ENCODE data around the gene HNF4A.

Gene HNF4A

DNA sequence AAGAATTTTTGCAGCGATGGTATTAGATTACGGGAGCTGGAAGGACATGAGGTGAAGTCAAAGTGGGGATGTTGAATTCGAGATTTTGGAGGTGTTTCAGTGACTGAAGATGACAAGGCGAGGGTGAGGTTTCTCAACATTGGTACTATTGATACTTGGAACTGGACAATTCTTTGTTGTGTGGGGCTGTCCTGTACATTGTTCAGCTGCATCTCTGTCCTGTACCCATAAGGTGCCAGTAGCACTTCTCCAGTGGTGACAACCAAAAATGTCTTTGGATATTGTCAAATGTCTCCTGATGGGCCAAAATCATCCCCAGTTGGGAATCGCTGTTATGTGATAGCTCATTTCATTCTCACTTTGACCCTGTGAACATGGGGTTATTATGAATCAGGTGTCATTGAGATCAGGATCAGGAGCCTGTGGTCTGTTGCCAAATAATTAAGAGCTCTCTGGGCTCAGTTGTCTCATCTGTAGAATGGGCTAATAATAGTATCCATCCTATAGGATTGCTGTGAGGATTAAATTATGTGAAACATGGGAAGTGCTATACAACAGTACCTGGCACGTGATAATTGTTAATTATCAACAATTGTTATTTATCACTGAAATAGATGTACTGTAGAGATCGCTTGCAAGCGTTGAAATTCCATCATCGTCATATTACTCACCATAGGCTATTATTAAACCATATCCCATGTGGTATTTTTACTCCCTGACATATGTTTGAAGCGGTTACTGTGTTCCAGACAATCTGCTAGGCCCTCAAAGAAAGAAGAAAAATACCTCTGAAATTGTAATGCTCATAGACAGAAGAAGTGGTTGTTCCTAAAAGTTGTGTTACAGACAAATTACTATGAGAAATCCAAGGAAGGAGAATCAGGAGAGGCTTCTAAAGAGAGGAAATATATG, 71.6 kb downstream of the HNF4A start:
- no peak for DNase-seq

DNA sequence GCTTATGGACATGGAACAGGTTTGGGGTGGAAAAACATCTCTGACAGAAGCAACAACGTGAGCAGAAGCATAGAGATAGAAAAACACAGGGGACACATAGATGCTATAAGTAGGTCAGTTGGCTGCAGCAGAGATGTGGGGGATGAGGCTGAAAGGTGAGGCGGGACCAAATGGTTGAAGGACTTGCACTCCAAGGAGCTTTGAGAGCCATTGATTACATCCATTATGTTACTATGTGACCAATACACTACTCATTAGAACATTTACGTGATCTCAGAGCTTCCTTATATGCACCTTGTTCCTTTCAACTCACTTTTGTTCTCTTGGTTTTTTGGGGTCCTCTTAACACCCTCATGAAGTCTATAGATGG, 72.3 kb downstream of the HNF4A start:
- DNase-seq, result no peak

DNA sequence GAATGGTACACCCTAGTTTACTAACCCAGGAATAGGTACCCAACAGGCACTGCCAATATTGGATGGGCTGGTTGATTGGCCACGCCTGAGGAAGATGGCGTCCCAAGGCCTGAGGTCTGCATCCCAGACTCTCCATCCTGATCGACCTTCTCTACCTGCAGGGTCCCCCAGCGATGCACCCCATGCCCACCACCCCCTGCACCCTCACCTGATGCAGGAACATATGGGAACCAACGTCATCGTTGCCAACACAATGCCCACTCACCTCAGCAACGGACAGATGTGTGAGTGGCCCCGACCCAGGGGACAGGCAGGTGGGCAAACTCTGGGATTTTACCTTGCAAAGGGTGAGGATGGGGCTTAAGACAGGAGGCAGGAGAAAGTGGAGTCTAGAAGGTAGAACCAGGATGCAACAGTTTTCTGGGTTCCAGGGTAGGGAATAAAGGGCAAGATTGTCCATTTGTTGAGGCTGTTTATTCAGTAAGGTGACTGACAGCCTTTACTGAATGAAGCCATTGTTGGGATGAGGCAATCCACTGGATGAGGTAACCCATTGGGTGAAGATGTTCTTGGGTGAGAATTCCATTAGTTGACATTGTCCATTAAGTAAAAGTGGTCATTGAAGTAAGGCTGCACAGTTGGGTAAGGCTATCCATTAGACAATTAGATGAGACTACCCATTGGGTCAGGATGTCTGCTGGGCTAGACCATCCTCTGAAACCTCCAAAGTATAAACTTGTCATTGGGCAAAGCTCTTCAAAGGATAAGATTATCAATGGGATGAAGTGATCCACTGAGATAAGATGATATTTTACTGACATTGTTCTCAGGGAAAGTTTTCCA, 72.9 kb downstream of the HNF4A start:
- no peak for DNase-seq

DNA sequence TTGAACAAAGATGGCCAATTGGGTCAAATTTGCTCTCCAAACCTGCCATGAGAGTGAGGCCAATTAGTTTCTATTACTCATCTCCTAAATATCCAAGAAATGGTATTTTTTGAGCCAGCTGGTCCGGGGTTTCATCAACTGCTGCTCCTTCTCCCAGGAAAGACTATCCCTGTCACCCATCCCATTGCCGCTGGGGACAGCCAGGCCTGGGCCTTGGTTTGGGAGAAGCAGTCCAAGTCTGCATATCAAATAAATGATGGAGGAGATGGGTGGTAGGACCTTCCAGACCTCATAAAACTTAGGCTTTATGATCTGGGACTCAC, 73.5 kb downstream of the HNF4A start:
- no peak for DNase-seq

DNA sequence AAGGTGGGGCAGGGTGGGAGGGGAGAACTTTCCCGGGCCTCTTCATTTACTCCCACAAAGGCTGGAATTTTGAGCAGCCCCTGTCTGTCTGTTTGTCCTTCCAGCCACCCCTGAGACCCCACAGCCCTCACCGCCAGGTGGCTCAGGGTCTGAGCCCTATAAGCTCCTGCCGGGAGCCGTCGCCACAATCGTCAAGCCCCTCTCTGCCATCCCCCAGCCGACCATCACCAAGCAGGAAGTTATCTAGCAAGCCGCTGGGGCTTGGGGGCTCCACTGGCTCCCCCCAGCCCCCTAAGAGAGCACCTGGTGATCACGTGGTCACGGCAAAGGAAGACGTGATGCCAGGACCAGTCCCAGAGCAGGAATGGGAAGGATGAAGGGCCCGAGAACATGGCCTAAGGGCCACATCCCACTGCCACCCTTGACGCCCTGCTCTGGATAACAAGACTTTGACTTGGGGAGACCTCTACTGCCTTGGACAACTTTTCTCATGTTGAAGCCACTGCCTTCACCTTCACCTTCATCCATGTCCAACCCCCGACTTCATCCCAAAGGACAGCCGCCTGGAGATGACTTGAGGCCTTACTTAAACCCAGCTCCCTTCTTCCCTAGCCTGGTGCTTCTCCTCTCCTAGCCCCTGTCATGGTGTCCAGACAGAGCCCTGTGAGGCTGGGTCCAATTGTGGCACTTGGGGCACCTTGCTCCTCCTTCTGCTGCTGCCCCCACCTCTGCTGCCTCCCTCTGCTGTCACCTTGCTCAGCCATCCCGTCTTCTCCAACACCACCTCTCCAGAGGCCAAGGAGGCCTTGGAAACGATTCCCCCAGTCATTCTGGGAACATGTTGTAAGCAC, 74.1 kb downstream of the HNF4A start:
- DNase-seq, result no peak

DNA sequence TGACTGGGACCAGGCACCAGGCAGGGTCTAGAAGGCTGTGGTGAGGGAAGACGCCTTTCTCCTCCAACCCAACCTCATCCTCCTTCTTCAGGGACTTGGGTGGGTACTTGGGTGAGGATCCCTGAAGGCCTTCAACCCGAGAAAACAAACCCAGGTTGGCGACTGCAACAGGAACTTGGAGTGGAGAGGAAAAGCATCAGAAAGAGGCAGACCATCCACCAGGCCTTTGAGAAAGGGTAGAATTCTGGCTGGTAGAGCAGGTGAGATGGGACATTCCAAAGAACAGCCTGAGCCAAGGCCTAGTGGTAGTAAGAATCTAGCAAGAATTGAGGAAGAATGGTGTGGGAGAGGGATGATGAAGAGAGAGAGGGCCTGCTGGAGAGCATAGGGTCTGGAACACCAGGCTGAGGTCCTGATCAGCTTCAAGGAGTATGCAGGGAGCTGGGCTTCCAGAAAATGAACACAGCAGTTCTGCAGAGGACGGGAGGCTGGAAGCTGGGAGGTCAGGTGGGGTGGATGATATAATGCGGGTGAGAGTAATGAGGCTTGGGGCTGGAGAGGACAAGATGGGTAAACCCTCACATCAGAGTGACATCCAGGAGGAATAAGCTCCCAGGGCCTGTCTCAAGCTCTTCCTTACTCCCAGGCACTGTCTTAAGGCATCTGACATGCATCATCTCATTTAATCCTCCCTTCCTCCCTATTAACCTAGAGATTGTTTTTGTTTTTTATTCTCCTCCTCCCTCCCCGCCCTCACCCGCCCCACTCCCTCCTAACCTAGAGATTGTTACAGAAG, 75.0 kb downstream of the HNF4A start:
- DNase-seq, result no peak

DNA sequence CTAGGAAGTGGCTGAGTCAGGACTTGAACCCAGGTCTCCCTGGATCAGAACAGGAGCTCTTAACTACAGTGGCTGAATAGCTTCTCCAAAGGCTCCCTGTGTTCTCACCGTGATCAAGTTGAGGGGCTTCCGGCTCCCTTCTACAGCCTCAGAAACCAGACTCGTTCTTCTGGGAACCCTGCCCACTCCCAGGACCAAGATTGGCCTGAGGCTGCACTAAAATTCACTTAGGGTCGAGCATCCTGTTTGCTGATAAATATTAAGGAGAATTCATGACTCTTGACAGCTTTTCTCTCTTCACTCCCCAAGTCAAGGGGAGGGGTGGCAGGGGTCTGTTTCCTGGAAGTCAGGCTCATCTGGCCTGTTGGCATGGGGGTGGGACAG, 75.6 kb downstream of the HNF4A start:
- DNase-seq, result no peak

DNA sequence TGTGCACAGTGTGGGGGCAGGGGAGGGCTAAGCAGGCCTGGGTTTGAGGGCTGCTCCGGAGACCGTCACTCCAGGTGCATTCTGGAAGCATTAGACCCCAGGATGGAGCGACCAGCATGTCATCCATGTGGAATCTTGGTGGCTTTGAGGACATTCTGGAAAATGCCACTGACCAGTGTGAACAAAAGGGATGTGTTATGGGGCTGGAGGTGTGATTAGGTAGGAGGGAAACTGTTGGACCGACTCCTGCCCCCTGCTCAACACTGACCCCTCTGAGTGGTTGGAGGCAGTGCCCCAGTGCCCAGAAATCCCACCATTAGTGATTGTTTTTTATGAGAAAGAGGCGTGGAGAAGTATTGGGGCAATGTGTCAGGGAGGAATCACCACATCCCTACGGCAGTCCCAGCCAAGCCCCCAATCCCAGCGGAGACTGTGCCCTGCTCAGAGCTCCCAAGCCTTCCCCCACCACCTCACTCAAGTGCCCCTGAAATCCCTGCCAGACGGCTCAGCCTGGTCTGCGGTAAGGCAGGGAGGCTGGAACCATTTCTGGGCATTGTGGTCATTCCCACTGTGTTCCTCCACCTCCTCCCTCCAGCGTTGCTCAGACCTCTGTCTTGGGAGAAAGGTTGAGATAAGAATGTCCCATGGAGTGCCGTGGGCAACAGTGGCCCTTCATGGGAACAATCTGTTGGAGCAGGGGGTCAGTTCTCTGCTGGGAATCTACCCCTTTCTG, 76.2 kb downstream of the HNF4A start:
- DNase-seq, result no peak

DNA sequence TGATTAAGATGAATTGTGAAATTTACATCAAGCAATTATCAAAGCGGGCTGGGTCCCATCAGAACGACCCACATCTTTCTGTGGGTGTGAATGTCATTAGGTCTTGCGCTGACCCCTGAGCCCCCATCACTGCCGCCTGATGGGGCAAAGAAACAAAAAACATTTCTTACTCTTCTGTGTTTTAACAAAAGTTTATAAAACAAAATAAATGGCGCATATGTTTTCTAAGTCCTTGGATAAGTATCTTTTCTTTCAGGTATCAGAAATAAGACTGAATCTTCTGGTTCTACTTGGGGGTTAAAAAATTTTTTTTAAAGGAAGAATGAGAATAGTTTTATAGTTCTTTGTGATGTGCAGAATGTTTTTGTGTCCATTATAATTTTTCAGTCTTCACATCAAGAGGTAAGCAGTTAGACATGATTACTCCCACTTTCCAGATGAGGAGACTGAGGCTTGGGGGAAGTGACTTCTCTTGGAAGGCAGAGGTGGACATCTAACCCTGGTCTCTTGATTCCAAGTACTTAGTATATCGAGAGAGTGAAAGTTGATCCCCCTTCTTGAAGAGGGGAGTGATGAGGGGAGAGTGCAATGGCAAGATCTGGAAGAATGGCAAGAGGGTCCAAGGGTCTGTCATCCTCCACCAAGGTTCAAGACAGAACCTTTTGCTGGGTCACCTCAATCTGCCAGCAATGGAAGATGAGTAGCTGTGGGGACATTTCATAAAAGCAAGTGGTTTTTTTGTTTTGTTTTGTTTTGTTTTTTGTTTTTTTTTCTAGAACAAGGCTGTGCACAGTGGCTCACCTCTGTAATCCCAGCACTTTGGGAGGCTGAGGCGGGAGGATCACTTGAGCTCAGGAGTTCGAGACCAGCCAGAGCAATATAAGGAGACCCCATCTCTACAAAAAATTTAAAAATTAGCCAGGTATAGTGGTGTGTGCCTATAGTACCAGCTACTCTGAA, 77.4 kb downstream of the HNF4A start:
- DNase-seq, result no peak

DNA sequence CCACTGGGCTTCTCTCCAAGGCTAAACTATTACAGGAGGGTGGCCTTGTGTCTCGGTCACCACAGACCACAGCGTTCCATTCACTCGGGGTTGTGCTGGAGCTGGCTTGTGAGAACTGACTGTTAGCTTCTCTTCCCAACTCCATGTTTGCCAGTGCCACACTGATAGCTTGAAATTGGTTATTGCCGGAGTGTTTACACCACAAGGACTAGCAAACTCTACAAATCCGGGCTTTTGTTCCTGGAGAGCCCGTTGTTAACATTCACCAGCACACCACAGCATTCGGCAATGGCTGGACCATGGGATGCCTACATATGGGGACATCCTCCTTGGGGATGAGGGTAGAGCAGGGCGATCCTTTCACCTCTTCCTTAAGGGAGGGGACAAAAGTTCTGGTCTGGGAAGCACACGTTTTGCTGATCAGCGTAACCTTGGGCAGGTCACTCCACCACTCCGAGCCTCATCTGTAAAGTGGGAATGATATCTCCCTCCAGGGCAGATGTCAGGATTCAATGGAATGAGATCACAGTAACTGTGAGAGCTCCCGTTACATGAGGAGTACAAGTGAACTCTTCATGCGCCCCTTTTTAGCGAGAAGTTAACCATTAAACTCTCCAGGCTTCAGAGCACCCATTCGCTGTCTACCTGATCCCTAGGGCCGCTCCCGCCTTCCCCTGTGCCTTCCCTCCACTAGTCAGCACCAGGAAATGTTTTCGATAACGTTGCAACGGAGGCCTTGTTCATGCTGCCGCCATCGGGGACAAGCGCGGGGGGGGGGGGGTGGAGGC, 78.4 kb downstream of the HNF4A start:
- no peak for DNase-seq

DNA sequence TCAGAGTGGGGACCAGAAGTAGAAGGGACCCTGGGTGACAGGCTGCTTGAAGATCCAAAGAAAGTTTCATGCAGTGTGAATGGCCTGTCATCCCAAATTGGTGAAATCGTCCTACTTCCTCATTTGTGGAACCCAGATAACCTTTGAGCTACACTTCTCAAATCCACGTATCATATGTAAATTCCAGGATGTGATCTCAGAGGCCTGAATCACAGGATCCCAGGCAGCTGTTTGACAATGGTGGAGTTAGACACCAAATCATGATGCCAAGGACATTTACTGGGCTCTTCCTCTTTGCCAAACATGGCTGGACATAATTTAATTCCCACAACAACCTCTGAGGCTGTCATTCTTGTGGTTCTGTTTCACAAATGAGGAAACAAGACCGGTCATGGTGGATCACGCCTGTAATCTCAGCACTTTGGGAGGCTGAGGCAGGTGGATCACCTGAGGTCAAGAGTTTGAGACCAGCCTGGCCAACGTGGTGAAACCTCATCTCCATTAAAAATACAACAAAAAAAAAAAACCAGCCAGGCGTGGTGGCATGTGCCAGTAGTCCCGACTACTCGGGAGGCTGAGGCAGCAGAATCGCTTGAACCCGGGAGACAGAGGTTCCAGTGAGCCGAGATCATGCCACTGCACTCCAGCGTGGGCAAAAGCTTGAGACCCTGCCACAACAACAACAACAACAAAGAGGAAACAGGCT, 80.3 kb downstream of the HNF4A start:
- no peak for DNase-seq

DNA sequence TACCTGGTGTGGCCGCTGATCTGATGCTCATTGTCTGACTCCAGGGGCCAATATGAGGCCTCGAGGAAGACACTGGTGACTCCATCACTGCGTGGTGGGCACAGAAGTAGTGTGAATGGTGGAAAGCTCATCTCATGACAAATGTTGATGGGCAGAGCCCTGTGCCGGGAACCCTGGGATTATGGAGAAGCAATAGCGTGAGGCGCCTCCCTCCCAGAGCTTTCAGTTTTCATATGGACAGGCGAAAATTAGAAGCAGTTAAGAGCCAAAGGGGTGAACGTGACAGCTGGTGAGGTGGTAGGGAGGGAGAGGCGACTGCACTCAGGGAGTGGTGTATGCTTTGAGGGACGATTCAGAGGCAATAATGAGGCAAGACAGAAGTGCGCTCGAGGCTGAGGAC, 80.9 kb downstream of the HNF4A start:
- no peak for DNase-seq

DNA sequence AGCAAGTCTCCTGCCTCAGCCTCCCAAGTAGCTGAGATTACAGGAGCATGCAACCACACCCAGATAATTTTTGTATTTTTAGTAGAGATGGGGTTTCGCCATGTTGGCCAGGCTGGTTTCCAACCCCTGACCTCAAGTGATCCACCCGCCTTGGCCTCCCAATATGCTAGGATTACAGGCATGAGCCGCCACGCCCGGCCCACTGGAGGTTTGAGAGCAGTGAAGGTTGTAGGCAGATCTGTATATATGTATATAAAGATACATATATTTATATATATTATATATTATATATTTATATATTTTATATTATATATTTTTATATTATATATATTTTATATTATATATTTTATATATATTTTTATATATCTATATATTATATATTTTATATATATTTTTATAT, 82.0 kb downstream of the HNF4A start:
- DNase-seq, result no peak

DNA sequence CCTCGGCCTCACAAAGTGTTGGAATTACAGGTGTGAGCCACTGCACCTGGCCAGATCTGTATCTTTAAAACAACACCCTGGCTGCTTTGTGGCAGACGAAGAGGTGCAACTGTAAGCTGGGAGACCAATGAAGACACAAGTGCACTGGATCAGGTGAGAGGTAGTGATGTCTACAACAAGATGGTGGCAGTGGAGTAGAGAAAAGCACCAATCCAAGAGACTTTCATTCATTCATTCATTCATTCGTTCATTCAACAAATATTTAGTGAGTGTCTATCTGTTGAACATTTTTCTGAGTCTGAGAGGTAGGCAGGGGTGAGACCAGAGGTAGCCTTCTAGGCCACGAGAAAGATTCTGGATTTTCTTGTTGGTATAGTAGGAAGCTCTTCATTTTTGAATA, 83.3 kb downstream of the HNF4A start:
- no peak for DNase-seq

DNA sequence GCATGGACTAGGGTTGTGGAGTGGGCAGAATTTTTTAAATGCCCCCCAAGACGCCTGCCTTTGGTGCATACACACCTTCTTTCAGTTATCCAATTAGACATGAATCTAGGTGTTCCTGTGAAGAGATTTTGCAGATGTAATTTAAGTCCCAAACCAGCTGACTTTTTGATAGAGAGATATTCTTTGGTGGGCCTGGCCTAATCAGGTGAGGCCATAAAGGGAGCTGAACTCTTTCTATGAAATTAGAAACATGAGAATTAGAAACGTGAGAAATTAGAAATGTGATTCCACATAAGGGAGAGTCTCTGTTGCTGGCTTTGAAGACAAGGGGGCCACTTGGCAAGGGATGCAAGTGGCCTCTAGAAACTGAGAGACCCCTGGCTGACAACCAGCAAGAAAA, 83.8 kb downstream of the HNF4A start:
- DNase-seq, result no peak

DNA sequence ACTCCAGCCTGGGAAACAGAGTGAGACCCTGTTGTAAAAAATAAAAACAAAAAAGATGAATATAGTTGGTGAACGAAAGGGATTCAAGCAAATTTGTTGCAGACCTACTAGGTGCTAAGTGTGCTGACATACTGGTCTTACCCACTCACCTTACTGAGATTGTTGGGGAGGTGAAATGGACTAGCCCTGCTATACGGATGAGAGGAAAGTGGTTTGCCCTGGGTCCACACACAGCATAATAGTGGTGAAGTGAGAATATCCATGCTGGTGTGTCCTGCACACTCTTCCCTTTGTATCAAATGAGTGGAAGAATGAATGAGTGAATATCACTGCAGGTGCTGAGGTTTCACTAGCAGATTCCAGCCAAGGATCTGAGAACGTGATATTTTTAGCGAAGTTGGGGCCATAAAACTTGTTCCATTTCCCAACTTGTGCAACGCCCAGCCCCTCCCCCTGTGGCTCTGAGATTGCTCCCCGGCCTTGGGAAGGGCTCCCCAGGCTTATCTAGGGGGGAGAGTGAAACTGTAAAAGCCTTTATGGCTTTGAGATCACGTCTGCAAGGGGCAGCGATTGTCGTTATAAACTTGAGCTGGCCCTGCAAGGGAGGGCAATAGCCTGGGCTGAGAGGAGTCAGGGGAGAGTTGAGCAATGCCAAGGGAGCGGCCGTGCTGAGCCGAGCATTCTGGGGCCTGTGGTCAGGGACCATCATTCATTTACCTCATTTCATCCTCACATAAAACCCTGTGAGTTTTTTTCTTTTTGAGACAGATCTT, 87.0 kb downstream of the HNF4A start:
- DNase-seq, result no peak

DNA sequence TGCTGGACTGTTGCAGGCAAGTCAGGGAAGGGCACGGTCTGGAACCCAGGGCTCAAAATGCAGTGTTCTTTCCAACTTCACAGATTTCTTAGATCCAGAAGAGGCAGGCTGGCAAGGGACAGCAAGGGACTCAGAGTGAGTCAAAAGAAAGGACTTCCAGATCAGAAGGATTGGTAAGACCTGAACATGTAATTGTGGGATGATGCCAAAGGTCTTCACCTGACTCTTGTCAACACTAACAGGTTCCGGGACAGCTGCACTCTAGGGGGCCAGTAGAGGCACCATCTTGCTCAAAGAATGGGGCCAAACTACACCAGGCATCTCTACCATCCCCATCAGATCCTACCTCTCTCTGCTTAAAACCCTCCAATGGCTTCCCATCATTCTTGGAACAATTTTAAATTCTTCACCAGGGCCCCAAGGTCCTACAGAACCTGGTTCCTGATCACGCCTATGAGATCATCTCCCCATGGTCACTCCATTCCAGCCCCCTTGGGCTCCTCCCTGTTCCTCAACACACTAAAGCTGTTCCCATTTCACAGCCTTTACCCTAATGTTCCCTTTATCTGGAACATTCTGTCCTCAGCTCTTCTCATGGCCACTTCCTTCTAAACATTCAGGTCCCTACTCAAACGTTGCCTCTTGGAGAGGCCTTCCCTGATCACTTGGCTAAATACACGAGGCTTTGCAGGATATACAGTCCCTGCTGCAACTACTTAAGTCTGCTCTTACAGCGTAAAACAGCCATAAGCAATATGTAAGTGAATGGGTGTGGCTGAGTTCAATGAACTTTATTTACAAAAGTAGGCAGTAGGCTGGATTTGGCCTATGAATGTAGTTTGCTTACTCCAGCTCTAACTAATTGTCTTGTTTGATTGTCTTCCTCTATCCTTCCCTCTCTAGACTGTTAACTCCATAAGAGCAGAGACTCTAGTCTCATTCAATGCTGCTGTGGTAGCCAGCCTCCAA, 90.5 kb downstream of the HNF4A start:
- DNase-seq, result no peak

All from NCI-H510A (cell line).